Adrenal gland (tissue), 5 donors: ENCODE measurements around the gene ATXN1.

ENCODE experiments used
- POLR2A ChIP-seq, 2 donors: fragments of 450-650 bp; IDR thresholded peaks; one replicate each; pipeline ENCODE4 v1.6.1; 2017; ENCODE audit warnings: antibody characterized with exemption in 2 of 2, mild to moderate bottlenecking in 2 of 2, moderate library complexity in 1 of 2
- TF ChIP-seq, protein P1 (sequence below), 6 experiments: fragments of 450-650 bp in 4 of 6; fragments of 200-600 bp in 2 of 6; sonication (generic) in 1 of 6; IDR thresholded peaks; 1 replicate in 5 of 6; 2 replicates in 1 of 6; pipeline versions ENCODE4 v1.5.1 to v1.8.0; 2016 to 2021; ENCODE audit warnings: antibody characterized with exemption in 6 of 6, mild to moderate bottlenecking in 2 of 6, moderate library complexity in 1 of 6
- donor health status: DM: no; HTN: no; CAD: no.

- TF ChIP-seq, protein P1, sequence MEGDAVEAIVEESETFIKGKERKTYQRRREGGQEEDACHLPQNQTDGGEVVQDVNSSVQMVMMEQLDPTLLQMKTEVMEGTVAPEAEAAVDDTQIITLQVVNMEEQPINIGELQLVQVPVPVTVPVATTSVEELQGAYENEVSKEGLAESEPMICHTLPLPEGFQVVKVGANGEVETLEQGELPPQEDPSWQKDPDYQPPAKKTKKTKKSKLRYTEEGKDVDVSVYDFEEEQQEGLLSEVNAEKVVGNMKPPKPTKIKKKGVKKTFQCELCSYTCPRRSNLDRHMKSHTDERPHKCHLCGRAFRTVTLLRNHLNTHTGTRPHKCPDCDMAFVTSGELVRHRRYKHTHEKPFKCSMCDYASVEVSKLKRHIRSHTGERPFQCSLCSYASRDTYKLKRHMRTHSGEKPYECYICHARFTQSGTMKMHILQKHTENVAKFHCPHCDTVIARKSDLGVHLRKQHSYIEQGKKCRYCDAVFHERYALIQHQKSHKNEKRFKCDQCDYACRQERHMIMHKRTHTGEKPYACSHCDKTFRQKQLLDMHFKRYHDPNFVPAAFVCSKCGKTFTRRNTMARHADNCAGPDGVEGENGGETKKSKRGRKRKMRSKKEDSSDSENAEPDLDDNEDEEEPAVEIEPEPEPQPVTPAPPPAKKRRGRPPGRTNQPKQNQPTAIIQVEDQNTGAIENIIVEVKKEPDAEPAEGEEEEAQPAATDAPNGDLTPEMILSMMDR (IDR thresholded peaks at IDR 0.05): no peak
- TF ChIP-seq POLR2A (IDR thresholded peaks at IDR 0.05): no peak
Observed at GRCh38 chr6:16625291-16626265, 135.7 kb downstream of the ATXN1 start.
